Measurements from ENCODE around the gene SMIM15.
"Not testable (repeated sequence)": the region's sequence is repeated elsewhere in the genome, so short reads cannot be mapped to it uniquely, and the experiment has no call there.

The SMIM15 gene, protein sequence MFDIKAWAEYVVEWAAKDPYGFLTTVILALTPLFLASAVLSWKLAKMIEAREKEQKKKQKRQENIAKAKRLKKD

GRCh38 chr5:61162010-61162831 is at the start of gene SMIM15:
SMIM15 (minus strand) TSS chr5:61162468; CDS start chr5:61160171, 2,297 bp downstream.
- DNase-seq (ENCODE audit: low spot score): peak; percentile 94

DNA sequence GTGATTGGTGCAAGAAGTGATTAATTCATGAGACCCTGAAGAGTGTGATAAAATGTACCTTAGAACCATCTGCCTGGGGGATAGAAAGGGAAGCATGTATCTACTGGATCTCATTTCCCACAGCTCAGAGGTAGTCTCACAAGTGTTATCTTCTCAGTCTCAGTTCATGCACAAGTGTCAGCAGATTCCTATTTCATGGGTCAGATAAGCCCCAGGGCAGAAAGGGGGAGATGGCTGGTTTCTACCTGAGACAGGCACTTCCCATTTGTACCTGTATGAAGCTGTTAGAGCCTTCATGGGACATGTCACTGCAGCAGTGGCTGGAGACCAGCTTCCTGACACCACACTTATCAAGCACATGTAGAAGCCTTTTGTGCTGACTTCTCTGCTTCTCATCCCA is 45.6 kb upstream of the SMIM15 start:
- DNase-seq (ENCODE audit: low spot score): no peak

- DNase-seq (ENCODE audit: low spot score): no peak
Measured at GRCh38 chr5:61205013-61205412, 42.7 kb upstream of the SMIM15 start.

DNA sequence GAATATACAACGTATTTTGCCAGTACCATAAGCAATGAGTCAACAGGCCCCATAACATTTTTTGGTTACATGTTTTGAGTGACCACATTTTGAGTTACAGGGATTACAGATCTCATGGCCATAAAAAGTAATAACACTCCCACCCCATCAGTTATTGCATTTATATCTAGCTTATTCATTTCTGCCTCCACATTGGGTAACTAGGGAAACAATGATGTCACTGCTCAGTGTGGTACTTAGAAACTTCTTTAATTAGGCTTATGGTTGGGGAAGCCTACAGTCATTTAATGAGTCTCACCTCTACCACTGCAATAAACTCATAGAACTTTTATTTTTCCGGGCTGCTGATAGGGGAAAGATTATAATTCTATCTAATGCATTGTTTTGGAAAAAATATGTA is 39.9 kb upstream of the SMIM15 start:
- peak; percentile 28 for DNase-seq (ENCODE audit: low spot score)

DNA sequence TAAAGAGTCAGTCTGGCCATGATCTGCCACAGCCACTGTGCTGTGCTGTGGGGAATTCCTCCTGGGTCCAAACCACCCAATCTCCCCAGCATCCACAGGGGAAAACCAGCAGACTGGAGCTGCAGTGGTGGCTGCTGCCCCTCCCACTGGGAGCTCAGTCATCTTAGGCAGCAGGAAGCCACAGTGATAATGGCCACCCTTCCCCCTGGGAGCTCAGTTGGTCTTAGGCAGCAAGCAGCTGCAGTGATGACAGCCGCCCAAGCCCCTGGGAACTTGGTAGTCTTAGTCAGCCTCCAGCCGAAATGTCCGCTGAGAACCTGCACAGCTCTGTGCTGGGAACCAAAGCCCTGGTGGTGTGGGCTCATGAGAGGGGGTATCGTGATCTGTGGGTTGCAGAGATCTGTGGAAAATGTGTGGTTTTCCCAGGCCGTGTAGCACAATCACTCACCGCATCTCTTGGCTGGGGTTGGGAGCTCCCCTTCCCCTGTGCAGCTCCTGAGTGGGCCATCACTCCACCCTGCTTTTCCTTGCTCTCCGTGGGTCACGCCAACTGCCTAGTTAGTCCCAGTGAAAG is 38.4 kb upstream of the SMIM15 start:
- DNase-seq (ENCODE audit: low spot score): no peak

DNA sequence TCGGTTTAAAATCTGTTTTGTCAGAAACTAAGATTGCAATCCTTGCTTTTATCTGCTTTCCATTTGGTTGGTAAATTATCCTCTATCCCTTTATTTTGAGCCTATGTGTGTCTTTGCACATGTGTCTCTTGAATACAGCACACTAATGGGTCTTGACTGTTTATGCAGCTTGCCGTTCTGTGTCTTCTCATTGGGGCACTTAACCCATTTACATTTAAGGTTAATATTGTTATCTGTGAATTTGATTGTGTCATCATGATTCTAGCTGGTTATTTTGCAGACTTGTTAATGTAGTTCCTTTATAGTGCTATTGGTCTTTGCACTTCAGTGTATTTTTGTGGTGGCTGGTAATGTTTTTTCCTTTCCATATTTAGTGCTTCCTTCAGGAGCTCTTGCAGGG is 36.3 kb upstream of the SMIM15 start:
- DNase-seq (ENCODE audit: low spot score): no peak

- not testable (repeated sequence) for DNase-seq (ENCODE audit: low spot score)
Measured at GRCh38 chr5:61187826-61188225, 25.6 kb upstream of the SMIM15 start.

DNA sequence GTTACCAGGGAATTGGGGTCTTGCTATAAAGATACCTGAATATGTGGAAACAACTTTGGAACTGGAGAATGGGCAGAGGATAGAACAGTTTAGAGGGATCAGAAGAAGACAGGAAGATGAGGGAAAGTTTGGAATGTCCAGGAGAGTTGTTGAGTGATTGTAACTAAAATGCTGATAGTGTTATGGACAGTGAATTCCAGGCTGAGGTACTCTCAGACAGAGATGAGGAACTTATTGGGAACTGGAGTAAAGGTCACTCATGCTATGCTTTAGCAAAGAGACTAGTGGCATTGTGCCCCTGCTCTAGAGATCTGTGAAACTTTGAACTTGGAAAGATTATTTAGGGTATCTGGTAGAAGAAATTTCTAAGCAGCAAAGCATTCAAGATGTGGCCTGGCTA is 25.1 kb upstream of the SMIM15 start:
- not testable (repeated sequence) for DNase-seq (ENCODE audit: low spot score)

DNA sequence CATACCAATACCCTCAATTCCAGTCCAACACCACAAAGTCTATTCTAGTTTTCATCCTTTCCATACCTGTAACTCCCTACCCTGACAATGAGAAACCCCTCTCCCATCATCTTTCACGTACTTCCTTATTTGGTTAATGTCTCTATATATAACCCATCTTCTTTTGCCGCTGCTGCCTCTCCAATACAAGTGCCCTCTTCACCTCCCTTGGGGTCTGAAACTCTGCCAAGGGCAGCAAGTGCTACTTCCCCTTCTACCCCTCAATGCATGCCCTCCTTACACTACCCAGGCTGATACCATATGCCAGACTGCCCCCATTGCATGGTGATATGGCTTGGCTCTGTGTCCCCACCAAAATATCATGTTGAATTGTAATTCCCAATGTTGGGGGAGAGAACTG is 24.4 kb upstream of the SMIM15 start:
- DNase-seq (ENCODE audit: low spot score): no peak

GRCh38 chr5:61184708-61185107 is 22.4 kb upstream of the SMIM15 start:
- no peak for DNase-seq (ENCODE audit: low spot score)

- no peak for DNase-seq (ENCODE audit: low spot score)
Measured at GRCh38 chr5:61183538-61183937, 21.3 kb upstream of the SMIM15 start.

GRCh38 chr5:61182449-61182848 is 20.2 kb upstream of the SMIM15 start:
- DNase-seq (ENCODE audit: low spot score): no peak

- no peak for DNase-seq (ENCODE audit: low spot score)
Measured at GRCh38 chr5:61180886-61181285, 18.6 kb upstream of the SMIM15 start.

GRCh38 chr5:61178702-61179101 is 16.4 kb upstream of the SMIM15 start:
- no peak for DNase-seq (ENCODE audit: low spot score)

- no peak for DNase-seq (ENCODE audit: low spot score)
Measured at GRCh38 chr5:61177716-61178115, 15.4 kb upstream of the SMIM15 start.

GRCh38 chr5:61177070-61177469 is 14.8 kb upstream of the SMIM15 start:
- no peak for DNase-seq (ENCODE audit: low spot score)

- DNase-seq (ENCODE audit: low spot score): no peak
Measured at GRCh38 chr5:61176631-61177030, 14.4 kb upstream of the SMIM15 start.

DNA sequence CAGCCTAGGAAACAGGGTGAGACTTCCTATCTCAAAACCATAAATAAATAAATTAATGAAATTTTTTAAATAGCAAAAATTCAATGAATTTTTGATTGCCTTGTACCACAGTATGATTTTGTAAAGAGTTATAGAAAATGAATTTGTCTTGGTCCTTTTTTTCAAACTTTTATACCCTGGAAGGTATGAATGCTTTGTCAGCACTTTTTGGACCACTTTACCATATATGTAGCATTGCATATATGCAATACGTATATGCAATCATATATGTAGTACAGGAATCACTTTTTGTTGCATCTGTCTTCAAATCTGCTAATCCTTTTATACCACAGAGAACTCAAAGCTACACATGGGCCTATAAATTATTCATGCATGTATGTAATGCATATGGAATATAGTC is 9.2 kb upstream of the SMIM15 start:
- no peak for DNase-seq (ENCODE audit: low spot score)

- no peak for DNase-seq (ENCODE audit: low spot score)
Measured at GRCh38 chr5:61168951-61169350, 6.7 kb upstream of the SMIM15 start.

DNA sequence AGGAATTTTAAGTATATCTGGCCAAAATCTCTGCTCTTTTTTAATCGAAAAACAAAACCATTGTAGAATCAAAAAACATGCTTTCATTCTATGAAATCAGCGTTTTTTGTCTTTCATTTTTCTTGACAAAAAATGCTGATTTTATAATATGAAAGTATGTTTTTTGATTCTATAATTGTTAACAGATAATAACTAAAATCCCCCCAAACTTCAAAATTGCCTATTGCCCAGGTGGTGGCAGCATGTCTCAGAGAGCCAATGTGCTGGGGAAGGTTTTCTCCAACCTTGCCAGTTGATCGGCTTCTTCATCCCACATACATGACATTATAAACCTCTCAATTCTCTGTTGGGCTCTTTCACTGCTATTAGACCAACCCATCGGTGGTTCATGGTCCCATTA is 5.1 kb upstream of the SMIM15 start:
- DNase-seq (ENCODE audit: low spot score): no peak

DNA sequence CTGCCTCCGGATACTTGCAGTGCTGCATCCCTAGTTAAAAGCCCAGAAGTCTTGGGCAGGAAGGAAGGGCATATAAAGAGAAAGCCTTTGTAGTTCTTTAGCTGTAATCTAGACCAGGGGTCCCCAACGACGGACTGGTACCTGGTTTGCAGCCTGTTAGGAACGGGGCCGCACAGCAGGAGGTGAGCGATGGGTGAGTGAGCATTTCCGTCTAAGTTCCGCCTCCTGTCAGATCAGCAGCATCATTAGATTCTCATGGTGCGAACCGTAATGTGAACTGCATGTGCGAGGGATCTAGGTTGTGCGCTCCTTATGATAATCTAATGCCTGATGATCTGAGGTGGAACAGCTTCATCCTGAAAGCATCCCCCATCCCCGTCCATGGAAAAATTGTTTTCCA is 1.6 kb upstream of the SMIM15 start:
- DNase-seq (ENCODE audit: low spot score): peak; percentile 47

GRCh38 chr5:61162832-61163567 is 732 bp upstream of the SMIM15 start:
- peak; percentile 64 for DNase-seq (ENCODE audit: low spot score)

GRCh38 chr5:61160497-61160896 is 1.8 kb downstream of the SMIM15 start:
- peak; percentile 55 for DNase-seq (ENCODE audit: low spot score)
